HepG2 (cell line): ENCODE results near the gene GALNT1. TPM values are rescaled to one million over a fixed set of nuclear protein-coding genes. Genes with fewer than 3 reads are reported as not detected.

Source experiments
- ATAC-seq: fragments of 200-7000 bp; cut with Tn5 transposase; 3 replicates; pipeline ENCODE4 v1.9.1; 2020; ENCODE audit warnings: mild to moderate bottlenecking, moderate library complexity
- BruUV-seq: library from RNA; stranded (reverse); fragments of 400-500 nt; replicated peaks from 2 replicates; lab custom pipeline; 2021; lab: Mats Ljungman, UMichigan
- CTCF ChIA-PET: fragments of 300-600 bp; formaldehyde crosslinking; extraction: SDS; loops from one replicate; lab custom pipeline; 2021; ENCODE audit warnings: low total read pairs, inconsistent platforms, low intra/inter-chr PET ratio; lab: Yijun Ruan, JAX
- POLR2A ChIA-PET: fragments of 350-600 bp; sonication (Branson Sonifier 250); formaldehyde crosslinking; loops from one replicate; lab custom pipeline; 2020; ENCODE audit warnings: antibody characterized with exemption, inconsistent platforms; lab: Yijun Ruan, JAX
- DNase-seq: peaks from one replicate; pipeline ENCODE4 v3.0.0-alpha.2; 2015; ENCODE audit warnings: low spot score
- FAIRE-seq: peaks from 3 replicates; lab custom pipeline; 2011; peaks lifted over from hg19 to GRCh38; lab: Jason Lieb, UNC
- H2AFZ ChIP-seq: one replicate; pipeline ENCODE4 v1.6.1; 2011; ENCODE audit warnings: low read length, inconsistent platforms
- H3K27ac ChIP-seq: fragments of 300-600 bp; 3 replicates; pipeline ENCODE4 v1.8.0; 2011; ENCODE audit warnings: mixed run types, mild to moderate bottlenecking, mixed read lengths, low read length, inconsistent platforms; ENCODE audit not compliant: insufficient read depth; ENCODE audit errors: extremely low read length
- H3K27me3 ChIP-seq, 2 experiments: fragments of 200-600 bp in 1 of 2; 2 replicates in 1 of 2; 3 replicates in 1 of 2; pipeline versions ENCODE4 v1.6.0 to v1.8.0; 2011; ENCODE audit warnings: low read length in 2 of 2, mild to moderate bottlenecking in 2 of 2, moderate library complexity in 2 of 2, inconsistent platforms in 1 of 2; ENCODE audit not compliant: insufficient read depth in 2 of 2, control insufficient read depth in 1 of 2
- H3K36me3 ChIP-seq, 2 experiments: fragments of 200-600 bp in 1 of 2; replicated peaks in 1 of 2; 2 replicates in 1 of 2; 3 replicates in 1 of 2; pipeline versions ENCODE4 v1.5.1 to v1.8.0; 2011; ENCODE audit warnings: low read length in 2 of 2, inconsistent platforms in 1 of 2; ENCODE audit not compliant: insufficient read depth in 2 of 2, control insufficient read depth in 1 of 2
- H3K4me1 ChIP-seq: 2 replicates; pipeline ENCODE4 v1.5.1; 2012; ENCODE audit warnings: low read length, inconsistent platforms; ENCODE audit not compliant: insufficient read depth
- H3K4me2 ChIP-seq: 2 replicates; pipeline ENCODE4 v1.6.0; 2011; ENCODE audit warnings: low read depth, low read length, inconsistent platforms
- H3K4me3 ChIP-seq, 3 experiments: fragments of 200-600 bp in 1 of 3; sonication (generic), shearing (Covaris generic) in 1 of 3; replicated peaks in 1 of 3; 2 replicates each; pipeline ENCODE4 v1.5.1; 2011 to 2016; ENCODE audit warnings: low read length in 3 of 3, inconsistent platforms in 2 of 3, low read depth in 2 of 3, mild to moderate bottlenecking in 2 of 3, control low read depth in 1 of 3, mixed read lengths in 1 of 3; ENCODE audit not compliant: insufficient read depth in 1 of 3
- H3K79me2 ChIP-seq: one replicate; pipeline ENCODE4 v1.6.1; 2011; ENCODE audit warnings: low read length, inconsistent platforms; ENCODE audit not compliant: insufficient read depth
- H3K9ac ChIP-seq: 2 replicates; pipeline ENCODE4 v1.6.0; 2011; ENCODE audit warnings: mild to moderate bottlenecking, low read depth, low read length, inconsistent platforms; ENCODE audit not compliant: insufficient read depth
- H3K9me3 ChIP-seq: 2 replicates; pipeline ENCODE4 v1.5.1; 2012; ENCODE audit warnings: mild to moderate bottlenecking, low read length
- H4K20me1 ChIP-seq: 2 replicates; pipeline ENCODE4 v1.6.0; 2011; ENCODE audit warnings: inconsistent platforms, mild to moderate bottlenecking, low read length, moderate library complexity; ENCODE audit not compliant: insufficient read depth
- BHLHE40 ChIP-seq: IDR thresholded peaks from 2 replicates; pipeline ENCODE4 v1.6.1; 2011; ENCODE audit warnings: low read length, improper control_type of control experiment
- CREB1 ChIP-seq, 2 experiments: fragments of 450-650 bp in 1 of 2; IDR thresholded peaks; 2 replicates each; pipeline ENCODE4 v1.6.1; 2016 to 2017; ENCODE audit warnings: control low read depth in 1 of 2, mild to moderate bottlenecking in 1 of 2, missing compliant biosample characterization in 1 of 2, missing genetic modification characterization in 1 of 2
- GPN1 ChIP-seq: sonication (generic); formaldehyde crosslinking; IDR thresholded peaks from 2 replicates; pipeline ENCODE4 v1.5.1; 2020; ENCODE audit warnings: missing genetic modification reagents, borderline replicate concordance
- JUND ChIP-seq: sonication (generic); formaldehyde crosslinking; IDR thresholded peaks from 2 replicates; pipeline ENCODE4 v1.8.0; 2022; ENCODE audit warnings: mild to moderate bottlenecking, missing genetic modification reagents
- SP5 ChIP-seq: IDR thresholded peaks from 2 replicates; pipeline ENCODE4 v1.6.1; 2016; ENCODE audit warnings: low read depth, borderline replicate concordance
- ZC3H4 ChIP-seq: sonication (generic); formaldehyde crosslinking; IDR thresholded peaks from 2 replicates; pipeline ENCODE4 v1.4.0; 2020; ENCODE audit warnings: missing genetic modification reagents, borderline replicate concordance
- ZNF20 ChIP-seq: sonication (generic); formaldehyde crosslinking; IDR thresholded peaks from 2 replicates; pipeline ENCODE4 v1.4.0; 2020; ENCODE audit warnings: mild to moderate bottlenecking, moderate library complexity, missing genetic modification reagents
- ZNF335 ChIP-seq: sonication (generic); formaldehyde crosslinking; IDR thresholded peaks from 2 replicates; pipeline ENCODE4 v1.4.0; 2020; ENCODE audit warnings: missing genetic modification reagents
- ZNF34 ChIP-seq: sonication (generic); formaldehyde crosslinking; IDR thresholded peaks from 2 replicates; pipeline ENCODE4 v1.4.0; 2020; ENCODE audit warnings: mild to moderate bottlenecking, missing genetic modification reagents, borderline replicate concordance
- ZNF367 ChIP-seq: sonication (generic); formaldehyde crosslinking; IDR thresholded peaks from 2 replicates; pipeline ENCODE4 v1.4.0; 2020; ENCODE audit warnings: missing genetic modification reagents, borderline replicate concordance
- ZNF772 ChIP-seq: sonication (generic); formaldehyde crosslinking; IDR thresholded peaks from 2 replicates; pipeline ENCODE4 v1.5.0; 2020; ENCODE audit warnings: mild to moderate bottlenecking, missing genetic modification reagents
- ZNF773 ChIP-seq: sonication (generic); formaldehyde crosslinking; IDR thresholded peaks from 2 replicates; pipeline ENCODE4 v1.4.0; 2020; ENCODE audit warnings: missing genetic modification reagents, borderline replicate concordance
- WGBS: methylation state at CpG from one replicate; pipeline ENCODE4 v1.1.6; 2017; ENCODE audit warnings: low lambda C conversion rate; 5-methylcytosine and 5-hydroxymethylcytosine counted together
- in situ Hi-C: cut with HindIII; loops from 2 replicates; pipeline ENCODE4 v1.10.0; 2017; ENCODE audit warnings: low pct_unique_long_range_greater_than_20kb; ENCODE audit not compliant: extremely low pct_ligation_motif_present
- intact Hi-C: fragments of 100-400 bp; cut with micrococcal nuclease; formaldehyde crosslinking; loops from one replicate; pipeline ENCODE4 v1.10.0; 2022; ENCODE audit not compliant: unreplicated experiment
- polyA plus RNA-seq, 8 experiments: library from polyadenylated mRNA; depleted of rRNA in 3 of 8; stranded (reverse) in 7 of 8; unstranded in 1 of 8; fragments of >200 nt; fragmentation: Illumina TruSeq in 4 of 8; extraction: Trizol in 4 of 8; gene quantifications; 2 replicates each; pipeline versions ENCODE4 v1.2.1 to v1.2.3, GENCODE V29; 2011 to 2016; ENCODE audit warnings: low read depth in 4 of 8, missing spikeins in 1 of 8, mixed read lengths in 1 of 8; ENCODE audit not compliant: insufficient read depth in 1 of 8
- total RNA-seq, 5 experiments: library from RNA; depleted of rRNA; stranded (reverse); fragments of >200 nt; fragmentation: Illumina TruSeq; extraction: Trizol; gene quantifications; 2 replicates each; pipeline ENCODE4 v1.2.3, GENCODE V29; 2016; ENCODE audit warnings: low read depth in 1 of 5
- TF ChIP-seq, protein P1 (sequence below): sonication (generic); formaldehyde crosslinking; IDR thresholded peaks from 2 replicates; pipeline ENCODE4 v1.9.0; 2022; ENCODE audit warnings: missing genetic modification reagents, mild to moderate bottlenecking, borderline replicate concordance
- TF ChIP-seq, protein P2 (sequence below): IDR thresholded peaks from 2 replicates; pipeline ENCODE4 v1.6.1; 2016; ENCODE audit warnings: missing biosample characterization, missing genetic modification reagents, low read depth
- TF ChIP-seq, protein P3 (sequence below): sonication (generic); formaldehyde crosslinking; IDR thresholded peaks from 2 replicates; pipeline ENCODE4 v1.5.0; 2020; ENCODE audit warnings: missing genetic modification reagents, mild to moderate bottlenecking, borderline replicate concordance
- TF ChIP-seq, protein P4 (sequence below): sonication (generic); formaldehyde crosslinking; IDR thresholded peaks from 2 replicates; pipeline ENCODE4 v1.8.0; 2022; ENCODE audit warnings: mild to moderate bottlenecking, missing genetic modification reagents; ENCODE audit not compliant: insufficient replicate concordance

GALNT1 gene
- total and polyA plus RNA-seq, 2 of the 13 experiments (the other 11 are each of a cell fraction or from before 2014, with no cell fraction given) = 41.1 to 100 TPM

DNA sequence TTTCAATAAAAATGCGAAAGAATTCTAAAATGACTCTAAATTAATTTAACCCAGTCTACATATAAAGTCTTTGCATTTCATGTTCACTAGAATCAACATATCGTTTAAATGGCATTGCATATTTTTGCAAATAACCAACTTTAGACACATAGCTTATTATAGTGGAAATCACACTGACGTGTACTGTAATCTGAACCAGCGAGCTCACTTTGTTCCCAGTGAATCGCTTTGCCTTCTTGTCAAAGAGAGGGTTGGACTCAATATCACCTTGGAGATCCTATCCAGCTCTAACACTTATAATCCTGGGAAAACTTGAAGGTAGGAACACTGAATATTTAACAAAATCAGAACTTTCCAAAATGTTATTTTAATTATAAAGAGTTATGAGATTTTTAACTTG, 108.2 kb downstream of the GALNT1 start:
- Histone ChIP-seq H3K79me2 (no peaks in the 10 kb centered on the region), H2AFZ (no peak overlapping the region), H3K4me2 (no peak overlapping the region), H3K4me3 (no peak overlapping the region), H3K9ac (no peak overlapping the region), H3K27me3 (no peaks in the 10 kb centered on the region), H4K20me1 (no peaks in the 10 kb centered on the region), H3K27ac (no peak overlapping the region), H3K36me3 (peaks cover 3 to 16% of the 10 kb centered on the region in 2 experiments; a peak in 4 of 5 replicates), H3K9me3 (no peaks in the 10 kb centered on the region), H3K4me1 (peaks cover 23% of the 10 kb centered on the region)
- intact Hi-C loops = no loop called here
- BruUV-seq = no TSS peak
- POLR2A ChIA-PET = no interaction called here
- FAIRE-seq (no peak), DNase-seq (no peak), ATAC-seq (no peak)
- in situ Hi-C loops = no loop called here
- TF ChIP-seq ZNF34 = no peak
- TF ChIP-seq ZNF367 (CRISPR knock-in tag) = no peak
- TF ChIP-seq, protein P1, sequence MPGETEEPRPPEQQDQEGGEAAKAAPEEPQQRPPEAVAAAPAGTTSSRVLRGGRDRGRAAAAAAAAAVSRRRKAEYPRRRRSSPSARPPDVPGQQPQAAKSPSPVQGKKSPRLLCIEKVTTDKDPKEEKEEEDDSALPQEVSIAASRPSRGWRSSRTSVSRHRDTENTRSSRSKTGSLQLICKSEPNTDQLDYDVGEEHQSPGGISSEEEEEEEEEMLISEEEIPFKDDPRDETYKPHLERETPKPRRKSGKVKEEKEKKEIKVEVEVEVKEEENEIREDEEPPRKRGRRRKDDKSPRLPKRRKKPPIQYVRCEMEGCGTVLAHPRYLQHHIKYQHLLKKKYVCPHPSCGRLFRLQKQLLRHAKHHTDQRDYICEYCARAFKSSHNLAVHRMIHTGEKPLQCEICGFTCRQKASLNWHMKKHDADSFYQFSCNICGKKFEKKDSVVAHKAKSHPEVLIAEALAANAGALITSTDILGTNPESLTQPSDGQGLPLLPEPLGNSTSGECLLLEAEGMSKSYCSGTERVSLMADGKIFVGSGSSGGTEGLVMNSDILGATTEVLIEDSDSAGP (CRISPR knock-in tag) = no peak
- TF ChIP-seq ZNF773 (CRISPR knock-in tag) = no peak
- TF ChIP-seq ZNF20 (CRISPR knock-in tag) = no peak
- TF ChIP-seq, protein P2, sequence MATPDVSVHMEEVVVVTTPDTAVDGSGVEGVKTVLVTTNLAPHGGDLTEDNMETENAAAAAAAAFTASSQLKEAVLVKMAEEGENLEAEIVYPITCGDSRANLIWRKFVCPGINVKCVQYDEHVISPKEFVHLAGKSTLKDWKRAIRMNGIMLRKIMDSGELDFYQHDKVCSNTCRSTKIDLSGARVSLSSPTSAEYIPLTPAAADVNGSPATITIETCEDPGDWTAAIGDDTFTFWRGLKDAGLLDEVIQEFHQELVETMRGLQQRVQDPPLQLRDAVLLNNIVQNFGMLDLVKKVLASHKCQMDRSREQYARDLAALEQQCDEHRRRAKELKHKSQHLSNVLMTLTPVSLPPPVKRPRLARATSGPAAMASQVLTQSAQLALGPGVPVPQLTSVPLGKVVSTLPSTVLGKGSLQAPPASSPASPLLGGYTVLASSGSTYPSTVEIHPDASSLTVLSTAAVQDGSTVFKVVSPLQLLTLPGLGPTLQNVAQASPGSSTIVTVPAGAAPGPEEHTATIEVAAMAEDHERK = no peak
- no peak for TF ChIP-seq ZNF772
- TF ChIP-seq, protein P3, sequence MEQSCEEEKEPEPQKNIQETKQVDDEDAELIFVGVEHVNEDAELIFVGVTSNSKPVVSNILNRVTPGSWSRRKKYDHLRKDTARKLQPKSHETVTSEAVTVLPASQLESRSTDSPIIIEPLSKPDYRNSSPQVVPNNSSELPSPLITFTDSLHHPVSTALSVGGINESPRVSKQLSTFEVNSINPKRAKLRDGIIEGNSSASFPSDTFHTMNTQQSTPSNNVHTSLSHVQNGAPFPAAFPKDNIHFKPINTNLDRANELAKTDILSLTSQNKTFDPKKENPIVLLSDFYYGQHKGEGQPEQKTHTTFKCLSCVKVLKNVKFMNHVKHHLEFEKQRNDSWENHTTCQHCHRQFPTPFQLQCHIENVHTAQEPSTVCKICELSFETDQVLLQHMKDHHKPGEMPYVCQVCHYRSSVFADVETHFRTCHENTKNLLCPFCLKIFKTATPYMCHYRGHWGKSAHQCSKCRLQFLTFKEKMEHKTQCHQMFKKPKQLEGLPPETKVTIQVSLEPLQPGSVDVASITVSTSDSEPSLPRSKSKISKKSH (CRISPR knock-in tag) = no peak
- no peak for TF ChIP-seq BHLHE40
- TF ChIP-seq, protein P4, sequence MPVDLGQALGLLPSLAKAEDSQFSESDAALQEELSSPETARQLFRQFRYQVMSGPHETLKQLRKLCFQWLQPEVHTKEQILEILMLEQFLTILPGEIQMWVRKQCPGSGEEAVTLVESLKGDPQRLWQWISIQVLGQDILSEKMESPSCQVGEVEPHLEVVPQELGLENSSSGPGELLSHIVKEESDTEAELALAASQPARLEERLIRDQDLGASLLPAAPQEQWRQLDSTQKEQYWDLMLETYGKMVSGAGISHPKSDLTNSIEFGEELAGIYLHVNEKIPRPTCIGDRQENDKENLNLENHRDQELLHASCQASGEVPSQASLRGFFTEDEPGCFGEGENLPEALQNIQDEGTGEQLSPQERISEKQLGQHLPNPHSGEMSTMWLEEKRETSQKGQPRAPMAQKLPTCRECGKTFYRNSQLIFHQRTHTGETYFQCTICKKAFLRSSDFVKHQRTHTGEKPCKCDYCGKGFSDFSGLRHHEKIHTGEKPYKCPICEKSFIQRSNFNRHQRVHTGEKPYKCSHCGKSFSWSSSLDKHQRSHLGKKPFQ (CRISPR knock-in tag) = no peak
- TF ChIP-seq SP5 (CRISPR knock-in tag) = no peak
- no peak for TF ChIP-seq GPN1 (CRISPR knock-in tag)
- no peak for TF ChIP-seq CREB1 (IDR thresholded peaks at IDR 0.05)
- TF ChIP-seq CREB1 (CRISPR knock-in tag; IDR thresholded peaks at IDR 0.05) = no peak
- no peak for TF ChIP-seq JUND
- TF ChIP-seq ZC3H4 (CRISPR knock-in tag) = no peak
- no peak for TF ChIP-seq ZNF335 (CRISPR knock-in tag)
- CTCF ChIA-PET = no interaction called here
- 96% methylated on average over 5 of the region's 5 CpGs for WGBS
